HG02798 (cell line): ENCODE data around the gene RINT1.

Experiments
- ATAC-seq: cut with Tn5 transposase; IDR thresholded peaks from one replicate; pipeline ENCODE4 v1.9.1; 2021; ENCODE audit warnings: mild to moderate bottlenecking; ENCODE audit not compliant: unreplicated experiment, poor library complexity

RINT1 gene

GRCh38 chr7:105530546-105530945 lies 1.5 kb upstream of the RINT1 start:
- ATAC-seq = no peak

GRCh38 chr7:105532709-105533460 lies 884 bp downstream of the RINT1 start:
- ATAC-seq = no peak

- no peak for ATAC-seq
These were observed 6.3 kb downstream of the RINT1 start for GRCh38 chr7:105538339-105538738.

GRCh38 chr7:105559926-105560325 lies 27.9 kb downstream of the RINT1 start:
- no peak for ATAC-seq

GRCh38 chr7:105565190-105565589 lies 33.2 kb downstream of the RINT1 start:
- no peak for ATAC-seq

- no peak for ATAC-seq
These were observed 35.0 kb downstream of the RINT1 start for GRCh38 chr7:105567024-105567423.

GRCh38 chr7:105567821-105568220 lies 35.8 kb downstream of the RINT1 start:
- no peak for ATAC-seq

- no peak for ATAC-seq
These were observed 39.9 kb downstream of the RINT1 start for GRCh38 chr7:105571891-105572290.

- ATAC-seq = no peak
These were observed 45.2 kb downstream of the RINT1 start for GRCh38 chr7:105577251-105577650.

- ATAC-seq = no peak
These were observed 46.5 kb downstream of the RINT1 start for GRCh38 chr7:105578496-105578895.

- ATAC-seq = no peak
These were observed 48.2 kb downstream of the RINT1 start for GRCh38 chr7:105580022-105580740.

GRCh38 chr7:105581066-105581811 lies 49.2 kb downstream of the RINT1 start, which contains the start of gene EFCAB10:
EFCAB10 (minus strand) TSS chr7:105581493; CDS start chr7:105581463, 30 bp downstream.
- peak; percentile 74 for ATAC-seq

- no peak for ATAC-seq
These were observed 51.1 kb downstream of the RINT1 start for GRCh38 chr7:105583061-105583460.

- ATAC-seq = no peak
These were observed 52.2 kb downstream of the RINT1 start for GRCh38 chr7:105584165-105584564.

- ATAC-seq = peak; percentile 44
These were observed 54.0 kb downstream of the RINT1 start for GRCh38 chr7:105585850-105586500.

GRCh38 chr7:105587909-105588635 lies 56.1 kb downstream of the RINT1 start:
- no peak for ATAC-seq

- ATAC-seq = peak; percentile 83
These were observed 57.5 kb downstream of the RINT1 start for GRCh38 chr7:105589356-105590077.

- ATAC-seq = no peak
These were observed 58.8 kb downstream of the RINT1 start for GRCh38 chr7:105590793-105591192.

- ATAC-seq = no peak
These were observed 59.5 kb downstream of the RINT1 start for GRCh38 chr7:105591522-105591921.
